Measurements from ENCODE around the gene SHISA7. TPM values are rescaled to one million over a fixed set of nuclear protein-coding genes. Genes with fewer than 3 reads are reported as not detected.

SHISA7 gene
- total RNA-seq, 1 donor from 2014 or later, result not detected

- no peaks in the 10 kb centered on the region for H3K9me3 Mint-ChIP-seq
- intact Hi-C loops (cut with micrococcal nuclease), result no loop called here
Observed at GRCh38 chr19:55390461-55390880, 52.6 kb downstream of the SHISA7 start.

GRCh38 chr19:55389386-55390317 is 53.4 kb downstream of the SHISA7 start:
- Mint-ChIP-seq H3K36me3 (ENCODE audit: low read depth) (peaks cover 57% of the 10 kb centered on the region), H3K27me3 (ENCODE audit: low read depth) (no peaks in the 10 kb centered on the region), H3K27ac (no peak overlapping the region), H3K4me3 (ENCODE audit: low read depth) (peak overlapping the region; percentile 33), H3K9me3 (no peaks in the 10 kb centered on the region), H3K4me1 (ENCODE audit: low read depth) (peaks cover 26% of the 10 kb centered on the region)
- no peak for DNase-seq (ENCODE audit: low spot score)
- intact Hi-C loops (cut with micrococcal nuclease), result loop anchor here (5.0 to 10.0 kb wide), 3 partner anchors 87 to 253 kb away; partner anchors contain the start of genes ZNF524, ZNF580, ZNF581 and ZNF865

More at GRCh38 chr19:55390461-55390880, 52.6 kb downstream of the SHISA7 start:
- no peak for DNase-seq (ENCODE audit: low spot score)
- peaks cover 18% of the 10 kb centered on the region for H3K4me1 Mint-ChIP-seq (ENCODE audit: low read depth)
- no peaks in the 10 kb centered on the region for H3K27me3 Mint-ChIP-seq (ENCODE audit: low read depth)
- H3K4me3 Mint-ChIP-seq (ENCODE audit: low read depth), result no peak overlapping the region
- peaks cover 57% of the 10 kb centered on the region for H3K36me3 Mint-ChIP-seq (ENCODE audit: low read depth)
- H3K27ac Mint-ChIP-seq, result peak overlapping the region; percentile 7

DNA sequence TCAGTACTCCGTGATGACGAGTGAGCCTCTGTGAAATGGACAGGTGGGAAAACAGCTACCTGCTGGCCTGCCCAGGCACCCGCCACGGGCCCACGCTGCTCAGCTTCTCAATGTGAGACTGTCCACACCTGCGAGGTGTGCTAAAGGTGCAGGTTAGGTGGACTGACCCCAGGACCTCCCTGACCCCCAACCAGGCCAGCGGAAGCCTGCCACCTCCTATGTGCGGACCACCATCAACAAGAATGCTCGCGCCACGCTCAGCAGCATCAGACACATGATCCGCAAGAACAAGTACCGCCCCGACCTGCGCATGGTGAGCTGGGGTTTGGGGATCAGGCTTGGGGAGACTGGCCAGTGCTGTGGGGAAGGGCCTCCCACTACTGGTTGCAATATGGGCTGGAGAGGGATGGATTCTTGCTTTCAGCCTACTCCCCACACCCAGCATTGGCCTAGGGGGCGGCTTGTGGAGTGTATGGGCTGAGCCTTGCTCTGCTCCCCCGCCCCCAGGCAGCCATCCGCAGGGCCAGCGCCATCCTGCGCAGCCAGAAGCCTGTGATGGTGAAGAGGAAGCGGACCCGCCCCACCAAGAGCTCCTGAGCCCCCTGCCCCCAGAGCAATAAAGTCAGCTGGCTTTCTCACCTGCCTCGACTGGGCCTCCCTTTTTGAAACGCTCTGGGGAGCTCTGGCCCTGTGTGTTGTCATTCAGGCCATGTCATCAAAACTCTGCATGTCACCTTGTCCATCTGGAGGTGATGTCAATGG is 55.2 kb downstream of the SHISA7 start:
- Mint-ChIP-seq H3K36me3 (ENCODE audit: low read depth) (peaks cover 62% of the 10 kb centered on the region), H3K9me3 (no peaks in the 10 kb centered on the region)

GRCh38 chr19:55386493-55386971 is 56.6 kb downstream of the SHISA7 start:
- no peak for DNase-seq (ENCODE audit: low spot score)
- no peaks in the 10 kb centered on the region for H3K27me3 Mint-ChIP-seq (ENCODE audit: low read depth)
- peaks cover 42% of the 10 kb centered on the region for H3K4me1 Mint-ChIP-seq (ENCODE audit: low read depth)
- H3K27ac Mint-ChIP-seq, result peak overlapping the region; percentile 94
- H3K9me3 Mint-ChIP-seq, result no peaks in the 10 kb centered on the region
- peaks cover 71% of the 10 kb centered on the region for H3K36me3 Mint-ChIP-seq (ENCODE audit: low read depth)
- intact Hi-C loops (cut with micrococcal nuclease), result loop anchor here (5.0 to 10.0 kb wide), 3 partner anchors 84 to 256 kb away; partner anchors contain the start of genes ZNF524, ZNF580, ZNF581 and ZNF865
- peak overlapping the region; percentile 100 for H3K4me3 Mint-ChIP-seq (ENCODE audit: low read depth)

More for the DNA sequence above, 55.2 kb downstream of the SHISA7 start:
- no peak for DNase-seq (ENCODE audit: low spot score)
- Mint-ChIP-seq H3K27ac (no peak overlapping the region), H3K4me1 (ENCODE audit: low read depth) (peaks cover 30% of the 10 kb centered on the region), H3K4me3 (ENCODE audit: low read depth) (peak overlapping the region; percentile 100), H3K27me3 (ENCODE audit: low read depth) (no peaks in the 10 kb centered on the region)
- intact Hi-C loops (cut with micrococcal nuclease), result loop anchor here (5.0 to 10.0 kb wide), 3 partner anchors 86 to 254 kb away; partner anchors contain the start of genes ZNF524, ZNF580, ZNF581 and ZNF865

DNA sequence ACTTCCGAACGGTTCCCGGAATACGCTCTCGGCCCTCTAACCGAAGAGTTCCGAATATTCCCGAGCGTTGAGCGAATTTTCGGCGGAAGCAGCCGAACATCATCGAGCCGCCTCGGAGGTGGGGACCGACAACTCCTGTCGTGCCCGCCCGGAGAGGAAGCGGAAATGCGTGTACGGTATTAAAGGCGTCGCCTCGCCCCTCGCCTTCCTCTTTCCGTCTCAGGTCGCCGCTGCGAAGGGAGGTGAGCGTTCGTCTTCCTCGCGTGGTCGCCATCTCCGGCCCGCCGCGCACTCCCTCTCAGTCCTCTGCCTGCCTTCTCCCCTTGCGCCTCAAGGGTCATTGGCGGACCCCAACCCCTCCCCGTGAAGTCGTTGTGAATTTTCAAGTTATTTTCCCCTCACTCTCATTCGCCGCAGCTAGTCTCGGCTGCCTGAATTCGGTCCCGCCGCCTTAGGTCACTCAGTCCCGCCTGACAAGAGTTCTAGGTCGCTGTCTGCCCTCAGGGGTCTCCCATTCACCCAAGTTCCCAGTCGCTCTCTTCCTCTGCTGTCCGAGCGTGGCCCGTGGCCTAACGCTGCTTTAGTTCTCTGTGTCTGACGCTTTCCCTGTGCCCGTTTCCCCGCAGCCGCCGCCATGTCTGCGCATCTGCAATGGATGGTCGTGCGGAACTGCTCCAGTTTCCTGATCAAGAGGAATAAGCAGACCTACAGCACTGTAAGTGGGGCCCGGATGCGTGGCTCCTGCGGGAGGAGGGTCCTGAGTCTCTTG is 57.2 kb downstream of the SHISA7 start, which contains the start of gene RPL28:
Gene RPL28, plus strand, starts transcription at position 209 of the 769 bp plus-strand sequence. Its CDS starts 426 bp downstream, at position 635.
- Mint-ChIP-seq H3K4me1 (ENCODE audit: low read depth) (peaks cover 44% of the 10 kb centered on the region), H3K36me3 (ENCODE audit: low read depth) (peaks cover 71% of the 10 kb centered on the region), H3K4me3 (ENCODE audit: low read depth) (peak within 1 kb of the TSS; percentile 100), H3K27me3 (ENCODE audit: low read depth) (no peaks in the 10 kb centered on the region), H3K27ac (peak within 1 kb of the TSS; percentile 94), H3K9me3 (no peaks in the 10 kb centered on the region)
- DNase-seq (ENCODE audit: low spot score), result peak; percentile 99
- intact Hi-C loops (cut with micrococcal nuclease), result loop anchor here (1.0 to 10.0 kb wide), 6 partner anchors 21 to 256 kb away; partner anchors contain the start of genes KMT5C, PPP6R1, UBE2S and ZNF524

DNA sequence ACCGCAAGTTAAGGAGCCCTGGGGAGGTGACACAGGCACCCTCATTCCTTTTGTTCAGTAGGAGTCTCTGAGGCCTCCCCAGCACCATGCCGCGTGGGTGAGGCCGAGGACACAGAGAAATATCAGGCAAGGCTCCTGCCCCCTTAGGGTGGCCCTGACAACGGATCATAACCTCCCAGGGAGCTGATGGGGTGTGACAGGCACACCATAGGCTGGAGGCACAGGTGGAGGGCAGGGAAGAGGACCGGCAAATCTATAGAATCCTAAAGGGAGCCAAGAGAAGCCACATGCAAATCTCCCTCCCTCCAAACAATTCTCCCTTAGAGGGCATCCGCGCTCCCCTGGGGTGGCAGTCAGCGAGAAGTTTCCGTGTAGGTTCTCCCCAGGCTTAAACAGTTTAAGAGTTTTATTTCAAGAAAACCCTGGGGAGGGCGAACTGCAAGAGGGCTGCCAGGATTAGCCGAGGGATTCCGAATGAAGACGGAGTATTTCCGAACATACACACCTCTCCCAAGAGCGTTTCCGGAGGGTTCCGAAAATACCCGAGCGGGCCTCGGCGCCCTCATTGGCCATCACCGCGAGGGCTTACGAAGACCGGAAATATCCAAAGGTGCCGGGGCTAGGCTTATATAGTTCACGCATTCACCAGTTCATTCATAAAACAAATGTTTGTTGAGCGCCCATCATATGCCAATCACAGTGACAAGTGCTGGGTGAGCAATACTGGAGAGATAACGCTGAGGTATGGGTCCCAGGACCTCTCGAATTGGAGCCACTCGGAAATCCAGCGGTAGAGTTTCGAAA is 58.0 kb downstream of the SHISA7 start:
- H3K4me3 Mint-ChIP-seq (ENCODE audit: low read depth), result peak overlapping the region; percentile 100
- H3K27me3 Mint-ChIP-seq (ENCODE audit: low read depth), result no peaks in the 10 kb centered on the region
- no peaks in the 10 kb centered on the region for H3K9me3 Mint-ChIP-seq
- H3K4me1 Mint-ChIP-seq (ENCODE audit: low read depth), result peaks cover 44% of the 10 kb centered on the region
- H3K27ac Mint-ChIP-seq, result peak overlapping the region; percentile 94
- peak; percentile 94 for DNase-seq (ENCODE audit: low spot score)
- H3K36me3 Mint-ChIP-seq (ENCODE audit: low read depth), result peaks cover 69% of the 10 kb centered on the region
- intact Hi-C loops (cut with micrococcal nuclease), result loop anchor here (1.0 to 10.0 kb wide), 6 partner anchors 22 to 257 kb away; partner anchors contain the start of genes KMT5C, PPP6R1, UBE2S and ZNF524

- DNase-seq (ENCODE audit: low spot score), result peak; percentile 52
- peaks cover 41% of the 10 kb centered on the region for H3K4me1 Mint-ChIP-seq (ENCODE audit: low read depth)
- intact Hi-C loops (cut with micrococcal nuclease), result loop anchor here (2.0 to 10.0 kb wide), 2 partner anchors 22 to 220 kb away; partner anchors contain the start of genes UBE2S, ZNF524 and ZNF865
- no peaks in the 10 kb centered on the region for H3K9me3 Mint-ChIP-seq
- peak within 1 kb of the TSS; percentile 94 for H3K27ac Mint-ChIP-seq
- peaks cover 62% of the 10 kb centered on the region for H3K36me3 Mint-ChIP-seq (ENCODE audit: low read depth)
- H3K4me3 Mint-ChIP-seq (ENCODE audit: low read depth), result peak within 1 kb of the TSS; percentile 100
- no peaks in the 10 kb centered on the region for H3K27me3 Mint-ChIP-seq (ENCODE audit: low read depth)
Observed at GRCh38 chr19:55384131-55384919, 58.8 kb downstream of the SHISA7 start, which contains the start of gene TMEM238. TSS of gene TMEM238 (minus strand) at chr19:55384292. CDS start at chr19:55384259, 33 bp downstream.

DNA sequence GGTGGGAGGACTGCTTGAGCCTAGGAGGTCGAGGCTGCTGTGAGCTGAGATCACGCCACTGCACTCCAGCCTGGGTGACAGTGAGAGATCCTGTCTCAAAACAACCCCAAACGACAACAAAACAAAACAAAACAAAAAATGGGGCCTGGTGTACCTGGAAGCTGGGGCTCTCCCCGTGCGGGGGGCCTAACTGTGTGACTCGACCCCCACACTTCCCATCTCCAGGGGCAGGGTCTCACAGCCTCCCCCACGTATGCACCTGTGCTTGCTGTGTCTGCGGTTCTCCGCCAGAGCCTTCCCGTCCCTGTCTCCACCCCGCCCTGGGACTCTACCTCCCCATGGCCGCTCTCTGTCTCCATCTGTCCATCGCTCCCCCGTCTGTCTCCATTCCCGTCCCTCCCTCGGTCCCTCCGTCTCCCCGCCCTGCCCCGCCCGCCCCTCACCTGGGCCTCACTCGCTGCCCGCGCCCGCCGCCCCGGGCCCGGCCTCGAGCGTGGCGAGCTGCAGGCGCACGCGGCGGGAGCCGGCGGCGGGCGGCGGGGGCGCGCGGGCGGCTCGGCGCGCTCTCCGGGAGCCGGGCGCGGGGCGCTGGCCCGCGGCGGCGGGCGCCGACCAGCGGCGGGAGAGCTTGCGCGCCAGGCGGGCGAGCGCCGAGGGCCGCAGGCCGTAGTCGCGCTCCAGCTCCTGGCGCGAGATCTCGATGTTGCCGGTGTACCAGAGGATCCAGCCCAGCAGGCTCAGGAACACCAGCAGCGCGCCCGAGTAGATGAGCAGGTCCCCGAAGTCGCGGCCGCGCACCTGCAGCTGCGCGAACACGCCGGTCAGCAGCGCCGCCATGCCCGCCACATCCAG is 59.6 kb downstream of the SHISA7 start:
- Mint-ChIP-seq H3K27me3 (ENCODE audit: low read depth) (no peaks in the 10 kb centered on the region), H3K4me1 (ENCODE audit: low read depth) (peaks cover 39% of the 10 kb centered on the region), H3K4me3 (ENCODE audit: low read depth) (peak overlapping the region; percentile 86), H3K27ac (peak overlapping the region; percentile 90), H3K9me3 (no peaks in the 10 kb centered on the region), H3K36me3 (ENCODE audit: low read depth) (peaks cover 56% of the 10 kb centered on the region)
- intact Hi-C loops (cut with micrococcal nuclease), result loop anchor here (2.0 to 10.0 kb wide), 2 partner anchors 23 to 221 kb away; partner anchors contain the start of genes UBE2S, ZNF524 and ZNF865
- DNase-seq (ENCODE audit: low spot score), result peak; percentile 51

DNA sequence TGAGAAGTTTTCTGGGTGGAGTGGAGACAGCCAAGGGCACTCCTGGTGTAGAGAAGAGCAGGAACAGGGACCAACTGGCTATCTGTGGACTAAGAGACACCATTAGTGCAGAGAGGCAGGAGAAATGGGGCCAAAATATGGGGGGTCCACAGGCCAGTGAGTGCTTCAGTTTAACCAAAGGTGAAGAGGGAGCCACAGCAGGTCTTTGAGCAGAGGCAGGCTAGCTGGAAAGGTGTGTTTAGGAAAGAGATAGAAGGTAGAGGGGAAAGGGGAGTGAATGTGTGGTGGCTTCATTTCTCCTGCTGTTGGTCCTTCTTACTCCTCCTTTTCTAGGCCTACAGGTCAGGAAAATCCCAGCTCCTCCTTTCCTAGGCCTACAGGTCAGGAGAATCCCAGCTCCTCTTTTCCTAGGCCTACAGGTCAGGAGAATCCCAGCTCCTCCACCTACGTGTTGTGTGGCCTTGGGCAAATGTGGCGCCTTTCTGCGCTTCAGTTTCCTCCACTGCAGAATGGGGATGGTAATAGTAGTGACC is 60.5 kb downstream of the SHISA7 start:
- intact Hi-C loops (cut with micrococcal nuclease), result loop anchor here (10.0 kb wide), 1 partner anchor 222 kb away; the partner anchor contains the start of genes ZNF524 and ZNF865
- Mint-ChIP-seq H3K4me1 (ENCODE audit: low read depth) (peaks cover 34% of the 10 kb centered on the region), H3K36me3 (ENCODE audit: low read depth) (peaks cover 47% of the 10 kb centered on the region), H3K4me3 (ENCODE audit: low read depth) (peak overlapping the region; percentile 86), H3K9me3 (no peaks in the 10 kb centered on the region), H3K27me3 (ENCODE audit: low read depth) (no peaks in the 10 kb centered on the region), H3K27ac (peak overlapping the region; percentile 90)
- DNase-seq (ENCODE audit: low spot score), result no peak
